Measurements from ENCODE around the gene IL17A. TPM values are rescaled to one million over a fixed set of nuclear protein-coding genes. Genes with fewer than 3 reads are reported as not detected.
A peak's percentile ranks its signal among the peaks of the same experiment; 100 is the strongest.

IL17A gene
- total RNA-seq, 1 donor, result not detected

DNA sequence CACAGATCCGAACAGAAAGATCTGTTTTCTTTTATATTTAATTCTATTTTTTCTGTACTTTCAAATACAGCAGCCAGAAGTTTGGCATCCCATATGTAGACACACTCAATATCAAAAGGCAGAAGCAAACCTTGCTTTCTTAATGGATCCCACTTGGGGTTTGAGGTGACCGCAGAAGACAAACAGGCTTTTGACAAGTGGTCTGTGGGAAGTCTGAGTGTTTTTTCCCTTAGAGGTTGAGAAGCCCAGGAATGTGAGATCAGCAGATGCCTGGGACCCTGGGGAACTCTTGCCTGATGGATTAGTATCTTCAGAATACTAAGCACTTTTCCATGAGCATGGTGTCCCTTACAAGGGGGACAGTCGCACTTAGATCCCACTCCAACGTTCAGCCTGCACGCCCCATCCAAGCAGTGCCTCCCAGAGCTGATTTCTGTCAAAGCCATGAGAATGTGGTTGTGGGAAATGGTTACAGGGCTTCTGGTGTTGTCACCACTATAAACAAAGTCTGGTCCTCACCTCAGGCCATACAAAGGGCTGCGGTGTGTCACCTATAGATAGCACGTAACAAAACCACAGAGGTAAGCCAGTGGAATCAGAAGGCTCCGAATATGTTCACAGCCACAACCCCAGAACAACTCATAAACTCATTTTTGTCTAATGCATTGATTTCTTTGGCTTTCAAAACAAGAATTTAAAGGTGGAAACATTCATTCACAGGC, 45.4 kb downstream of the IL17A start:
- H3K36me3 ChIP-seq (ENCODE audit: insufficient read depth, low read length), result no peaks in the 10 kb centered on the region
- no peak overlapping the region for H3K27ac ChIP-seq (ENCODE audit: low read depth, low read length)
- no peaks in the 10 kb centered on the region for H4K20me1 ChIP-seq (ENCODE audit: insufficient read depth, low read length)
- H3K9me3 ChIP-seq (ENCODE audit: low read depth, low read length), result no peaks in the 10 kb centered on the region
- peaks cover 5% of the 10 kb centered on the region for H3K4me1 ChIP-seq (ENCODE audit: insufficient read depth, low read length)
- H2AFZ ChIP-seq (ENCODE audit: low read length), result no peak overlapping the region
- H3K27me3 ChIP-seq (ENCODE audit: insufficient read depth, low read length), result peaks cover 12% of the 10 kb centered on the region
- no peaks in the 10 kb centered on the region for H3K79me2 ChIP-seq (ENCODE audit: insufficient read depth, low read length)
- TF ChIP-seq, protein P1, sequence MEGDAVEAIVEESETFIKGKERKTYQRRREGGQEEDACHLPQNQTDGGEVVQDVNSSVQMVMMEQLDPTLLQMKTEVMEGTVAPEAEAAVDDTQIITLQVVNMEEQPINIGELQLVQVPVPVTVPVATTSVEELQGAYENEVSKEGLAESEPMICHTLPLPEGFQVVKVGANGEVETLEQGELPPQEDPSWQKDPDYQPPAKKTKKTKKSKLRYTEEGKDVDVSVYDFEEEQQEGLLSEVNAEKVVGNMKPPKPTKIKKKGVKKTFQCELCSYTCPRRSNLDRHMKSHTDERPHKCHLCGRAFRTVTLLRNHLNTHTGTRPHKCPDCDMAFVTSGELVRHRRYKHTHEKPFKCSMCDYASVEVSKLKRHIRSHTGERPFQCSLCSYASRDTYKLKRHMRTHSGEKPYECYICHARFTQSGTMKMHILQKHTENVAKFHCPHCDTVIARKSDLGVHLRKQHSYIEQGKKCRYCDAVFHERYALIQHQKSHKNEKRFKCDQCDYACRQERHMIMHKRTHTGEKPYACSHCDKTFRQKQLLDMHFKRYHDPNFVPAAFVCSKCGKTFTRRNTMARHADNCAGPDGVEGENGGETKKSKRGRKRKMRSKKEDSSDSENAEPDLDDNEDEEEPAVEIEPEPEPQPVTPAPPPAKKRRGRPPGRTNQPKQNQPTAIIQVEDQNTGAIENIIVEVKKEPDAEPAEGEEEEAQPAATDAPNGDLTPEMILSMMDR (IDR thresholded peaks at IDR 0.05; ENCODE audit: extremely low read depth, low read depth, low read length), result no peak
- no peak overlapping the region for H3K4me3 ChIP-seq (ENCODE audit: insufficient read depth, low read length)
- no peak overlapping the region for H3K4me2 ChIP-seq (ENCODE audit: insufficient read depth, low read length)
- no peak for DNase-seq (ENCODE audit: insufficient read length, low spot score, missing footprints)

DNA sequence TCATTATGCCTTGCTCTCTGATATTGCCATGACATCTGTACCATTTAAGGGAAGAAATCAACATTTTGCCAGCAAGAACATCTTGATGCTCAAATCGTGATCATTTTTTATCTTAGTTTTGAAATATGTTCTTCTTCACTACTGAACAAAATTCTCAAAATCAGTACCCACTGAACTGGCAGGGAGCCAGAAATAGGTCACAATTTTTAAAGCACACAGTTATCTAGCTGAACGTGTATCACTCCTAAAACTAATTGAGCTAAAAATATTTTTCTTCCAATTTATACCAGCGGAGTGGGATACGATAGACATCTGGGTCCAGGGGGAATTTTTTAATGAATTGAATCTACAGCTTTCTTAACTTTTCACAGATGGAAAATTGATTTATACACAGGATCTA, 46.8 kb downstream of the IL17A start:
- DNase-seq (ENCODE audit: insufficient read length, low spot score, missing footprints), result no peak
- no peaks in the 10 kb centered on the region for H4K20me1 ChIP-seq (ENCODE audit: insufficient read depth, low read length)
- peaks cover 12% of the 10 kb centered on the region for H3K27me3 ChIP-seq (ENCODE audit: insufficient read depth, low read length)
- no peaks in the 10 kb centered on the region for H3K36me3 ChIP-seq (ENCODE audit: insufficient read depth, low read length)
- TF ChIP-seq, protein P1 (IDR thresholded peaks at IDR 0.05; ENCODE audit: extremely low read depth, low read depth, low read length), result no peak
- H3K4me2 ChIP-seq (ENCODE audit: insufficient read depth, low read length), result no peak overlapping the region
- H2AFZ ChIP-seq (ENCODE audit: low read length), result no peak overlapping the region
- H3K27ac ChIP-seq (ENCODE audit: low read depth, low read length), result no peak overlapping the region
- H3K4me3 ChIP-seq (ENCODE audit: insufficient read depth, low read length), result no peak overlapping the region
- H3K4me1 ChIP-seq (ENCODE audit: insufficient read depth, low read length), result peaks cover 5% of the 10 kb centered on the region
- H3K9me3 ChIP-seq (ENCODE audit: low read depth, low read length), result no peaks in the 10 kb centered on the region
- H3K79me2 ChIP-seq (ENCODE audit: insufficient read depth, low read length), result no peaks in the 10 kb centered on the region

- TF ChIP-seq, protein P1 (IDR thresholded peaks at IDR 0.05; ENCODE audit: extremely low read depth, low read depth, low read length), result peak; percentile 68
- Histone ChIP-seq H3K79me2 (ENCODE audit: insufficient read depth, low read length) (no peaks in the 10 kb centered on the region), H4K20me1 (ENCODE audit: insufficient read depth, low read length) (no peaks in the 10 kb centered on the region), H3K4me2 (ENCODE audit: insufficient read depth, low read length) (peak overlapping the region; percentile 49), H3K36me3 (ENCODE audit: insufficient read depth, low read length) (no peaks in the 10 kb centered on the region), H3K9me3 (ENCODE audit: low read depth, low read length) (no peaks in the 10 kb centered on the region), H3K27ac (ENCODE audit: low read depth, low read length) (no peak overlapping the region), H2AFZ (ENCODE audit: low read length) (peak overlapping the region; percentile 49), H3K27me3 (ENCODE audit: insufficient read depth, low read length) (peaks cover 19% of the 10 kb centered on the region), H3K4me1 (ENCODE audit: insufficient read depth, low read length) (peaks cover 5% of the 10 kb centered on the region), H3K4me3 (ENCODE audit: insufficient read depth, low read length) (no peak overlapping the region)
- peak; percentile 42 for DNase-seq (ENCODE audit: insufficient read length, low spot score, missing footprints)
Observed at GRCh38 chr6:52233975-52234823, 48.0 kb downstream of the IL17A start.

Small RNAs within 50 kb of the gene (small RNA-seq; reads per million reads assigned to genes)
- gene MIR133B (not detected), gene MIR206 (not detected)

Other genes with a start within 250 kb of the IL17A start
- gene PKHD1, start 98.8 kb upstream of the IL17A start, total RNA-seq, result not detected in 2 replicates
- gene IL17F, start 58.1 kb downstream of the IL17A start, total RNA-seq, result not detected in 2 replicates
- 19.2 and 19.4 TPM in 2 replicates for gene MCM3, start 98.4 kb downstream of the IL17A start, total RNA-seq
- gene PAQR8, start 175.8 kb downstream of the IL17A start, total RNA-seq, result 3.5 and 3.6 TPM in 2 replicates
- gene EFHC1, start 234.0 kb downstream of the IL17A start, total RNA-seq, result 31.1 and 31.2 TPM in 2 replicates